Measurements from ENCODE around the gene EARS2. TPM values are rescaled to one million over a fixed set of nuclear protein-coding genes. Genes with fewer than 3 reads are reported as not detected.

The EARS2 gene
- polyA plus RNA-seq, 1 donor (not counting 4 experiments of a cell fraction or from before 2014, with no cell fraction given): 32.7 TPM

DNA sequence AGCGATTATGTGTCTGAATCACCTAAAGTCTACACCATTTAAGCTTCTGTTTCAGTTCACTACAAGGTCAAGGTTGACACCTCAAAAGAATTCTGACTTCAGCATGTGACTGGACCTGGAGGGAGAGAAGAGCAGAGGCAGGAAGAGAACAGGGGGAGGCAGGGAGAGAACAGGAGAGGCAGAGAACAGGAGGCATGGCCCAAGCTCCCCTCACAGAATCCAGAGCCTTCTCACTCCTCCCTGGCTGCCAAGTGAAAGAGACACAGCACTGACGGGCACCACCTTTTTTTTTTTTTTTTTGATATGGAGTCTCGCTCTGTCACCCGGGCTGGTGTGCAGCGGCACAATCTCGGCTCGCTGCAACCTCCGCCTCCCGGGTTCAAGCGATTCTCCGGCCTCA, 58.3 kb downstream of the EARS2 start:
- Histone ChIP-seq H3K27ac (ENCODE audit: control insufficient read depth, insufficient read depth, low read length) (no peak overlapping the region), H3K4me3 (ENCODE audit: control insufficient read depth in 2 of 3, extremely low read depth in 1 of 3, insufficient read depth in 2 of 3, low read depth in 1 of 3, low read length in 3 of 3) (no peak overlapping the region), H2AFZ (ENCODE audit: control insufficient read depth, low read length) (no peak overlapping the region), H3K27me3 (ENCODE audit: control insufficient read depth, extremely low read depth, insufficient read depth, low read length) (no peaks in the 10 kb centered on the region), H4K20me1 (ENCODE audit: control insufficient read depth, extremely low read depth, insufficient read depth, low read length) (no peaks in the 10 kb centered on the region), H3K4me2 (ENCODE audit: control insufficient read depth, extremely low read depth, insufficient read depth, low read depth, low read length) (no peak overlapping the region), H3K36me3 (ENCODE audit: control insufficient read depth in 2 of 2, extremely low read depth in 1 of 2, insufficient read depth in 2 of 2, low read length in 2 of 2) (peaks cover 0 to 3% of the 10 kb centered on the region in 2 experiments), H3K4me1 (ENCODE audit: control insufficient read depth, extremely low read depth, insufficient read depth, low read length) (peaks cover 72% of the 10 kb centered on the region), H3K9me3 (ENCODE audit: control insufficient read depth, low read depth, low read length) (no peaks in the 10 kb centered on the region), H3K9me1 (ENCODE audit: control insufficient read depth, extremely low read depth, insufficient read depth, low read length) (peaks cover 6% of the 10 kb centered on the region), H3K79me2 (ENCODE audit: control insufficient read depth, insufficient read depth, low read length) (peaks cover 46% of the 10 kb centered on the region), H3K9ac (ENCODE audit: control insufficient read depth, extremely low read depth, insufficient read depth, low read length) (no peak overlapping the region)
- DNase-seq (ENCODE audit: low read depth, low spot score) (no peak), FAIRE-seq (no peak)
- dilution Hi-C loops (cut with MboI; ENCODE audit: extremely low pct_ligation_motif_present, low sequenced_read_pairs): no loop called here
- no peak for TF ChIP-seq EZH2 (IDR thresholded peaks at IDR 0.05; ENCODE audit: low read length)
- TF ChIP-seq, protein P1, sequence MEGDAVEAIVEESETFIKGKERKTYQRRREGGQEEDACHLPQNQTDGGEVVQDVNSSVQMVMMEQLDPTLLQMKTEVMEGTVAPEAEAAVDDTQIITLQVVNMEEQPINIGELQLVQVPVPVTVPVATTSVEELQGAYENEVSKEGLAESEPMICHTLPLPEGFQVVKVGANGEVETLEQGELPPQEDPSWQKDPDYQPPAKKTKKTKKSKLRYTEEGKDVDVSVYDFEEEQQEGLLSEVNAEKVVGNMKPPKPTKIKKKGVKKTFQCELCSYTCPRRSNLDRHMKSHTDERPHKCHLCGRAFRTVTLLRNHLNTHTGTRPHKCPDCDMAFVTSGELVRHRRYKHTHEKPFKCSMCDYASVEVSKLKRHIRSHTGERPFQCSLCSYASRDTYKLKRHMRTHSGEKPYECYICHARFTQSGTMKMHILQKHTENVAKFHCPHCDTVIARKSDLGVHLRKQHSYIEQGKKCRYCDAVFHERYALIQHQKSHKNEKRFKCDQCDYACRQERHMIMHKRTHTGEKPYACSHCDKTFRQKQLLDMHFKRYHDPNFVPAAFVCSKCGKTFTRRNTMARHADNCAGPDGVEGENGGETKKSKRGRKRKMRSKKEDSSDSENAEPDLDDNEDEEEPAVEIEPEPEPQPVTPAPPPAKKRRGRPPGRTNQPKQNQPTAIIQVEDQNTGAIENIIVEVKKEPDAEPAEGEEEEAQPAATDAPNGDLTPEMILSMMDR (optimal IDR thresholded peaks at IDR 0.05 in 1 of 3, IDR thresholded peaks at IDR 0.05 in 1 of 3, conservative IDR thresholded peaks at IDR 0.05 in 1 of 3; ENCODE audit: extremely low read depth in 1 of 3, insufficient read depth in 2 of 3, low read length in 3 of 3): no peak

DNA sequence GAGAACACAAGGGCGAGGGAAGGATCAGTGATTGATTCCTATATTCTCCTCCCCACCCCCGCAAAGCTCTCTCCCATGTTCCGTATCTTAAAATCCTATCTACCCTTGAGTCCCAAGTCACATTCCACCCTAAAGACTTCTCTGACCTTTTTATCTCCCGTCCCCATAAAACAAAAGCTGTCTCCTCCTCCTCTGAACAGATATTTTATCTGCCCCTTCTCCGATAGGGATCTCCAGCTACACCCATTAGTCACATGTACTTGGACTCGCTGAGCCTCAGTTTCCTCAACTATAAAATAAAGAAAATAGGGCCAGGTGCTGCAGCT, 59.6 kb downstream of the EARS2 start:
- dilution Hi-C loops (cut with MboI; ENCODE audit: extremely low pct_ligation_motif_present, low sequenced_read_pairs): no loop called here
- Histone ChIP-seq H4K20me1 (ENCODE audit: control insufficient read depth, extremely low read depth, insufficient read depth, low read length) (no peaks in the 10 kb centered on the region), H3K9ac (ENCODE audit: control insufficient read depth, extremely low read depth, insufficient read depth, low read length) (peak overlapping the region; percentile 75), H3K9me1 (ENCODE audit: control insufficient read depth, extremely low read depth, insufficient read depth, low read length) (peaks cover 10% of the 10 kb centered on the region), H3K4me1 (ENCODE audit: control insufficient read depth, extremely low read depth, insufficient read depth, low read length) (peaks cover 78% of the 10 kb centered on the region), H3K36me3 (ENCODE audit: control insufficient read depth in 2 of 2, extremely low read depth in 1 of 2, insufficient read depth in 2 of 2, low read length in 2 of 2) (peaks cover 5 to 14% of the 10 kb centered on the region in 2 experiments), H3K4me2 (ENCODE audit: control insufficient read depth, extremely low read depth, insufficient read depth, low read depth, low read length) (peak overlapping the region; percentile 89), H3K27ac (ENCODE audit: control insufficient read depth, insufficient read depth, low read length) (peak overlapping the region; percentile 82), H3K27me3 (ENCODE audit: control insufficient read depth, extremely low read depth, insufficient read depth, low read length) (no peaks in the 10 kb centered on the region), H3K79me2 (ENCODE audit: control insufficient read depth, insufficient read depth, low read length) (peaks cover 39% of the 10 kb centered on the region), H3K9me3 (ENCODE audit: control insufficient read depth, low read depth, low read length) (no peaks in the 10 kb centered on the region), H3K4me3 (ENCODE audit: control insufficient read depth in 2 of 3, extremely low read depth in 1 of 3, insufficient read depth in 2 of 3, low read depth in 1 of 3, low read length in 3 of 3) (peak overlapping the region in 2 of 3 experiments; percentile 26 to 32), H2AFZ (ENCODE audit: control insufficient read depth, low read length) (peak overlapping the region; percentile 39)
- TF ChIP-seq, protein P1 (optimal IDR thresholded peaks at IDR 0.05 in 1 of 3, IDR thresholded peaks at IDR 0.05 in 1 of 3, conservative IDR thresholded peaks at IDR 0.05 in 1 of 3; ENCODE audit: extremely low read depth in 1 of 3, insufficient read depth in 2 of 3, low read length in 3 of 3): no peak
- no peak for TF ChIP-seq EZH2 (IDR thresholded peaks at IDR 0.05; ENCODE audit: low read length)
- FAIRE-seq: no peak
- no peak for DNase-seq (ENCODE audit: low read depth, low spot score)
